HG03159 (cell line): Measurements from ENCODE around the gene FTHL17.
A peak's percentile ranks its signal among the peaks of the same experiment; 100 is the strongest.

Experiments
- ATAC-seq: cut with Tn5 transposase; IDR thresholded peaks from one replicate; pipeline ENCODE4 v1.9.1; 2021; ENCODE audit warnings: mild to moderate bottlenecking, moderate library complexity; ENCODE audit not compliant: unreplicated experiment

Gene FTHL17

DNA sequence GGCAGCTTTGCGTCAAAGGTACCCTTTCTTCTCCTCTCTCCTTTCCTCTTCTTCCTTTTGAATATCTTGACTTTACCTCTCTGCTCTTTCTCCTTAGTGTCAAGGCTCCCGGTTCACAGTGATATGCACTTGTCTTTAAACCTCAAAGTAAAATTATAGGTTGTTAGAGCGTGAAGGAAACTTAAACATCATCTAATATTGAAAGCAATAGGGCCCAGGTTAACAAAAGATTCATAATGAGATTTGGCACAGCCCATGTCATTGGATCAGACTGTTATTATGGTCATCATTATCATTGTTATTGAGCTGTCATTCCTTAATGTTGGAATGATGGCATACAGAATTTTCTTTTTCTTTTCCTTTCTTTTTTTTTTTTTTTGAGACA lies 32.5 kb downstream of the FTHL17 start:
- ATAC-seq = peak; percentile 8

DNA sequence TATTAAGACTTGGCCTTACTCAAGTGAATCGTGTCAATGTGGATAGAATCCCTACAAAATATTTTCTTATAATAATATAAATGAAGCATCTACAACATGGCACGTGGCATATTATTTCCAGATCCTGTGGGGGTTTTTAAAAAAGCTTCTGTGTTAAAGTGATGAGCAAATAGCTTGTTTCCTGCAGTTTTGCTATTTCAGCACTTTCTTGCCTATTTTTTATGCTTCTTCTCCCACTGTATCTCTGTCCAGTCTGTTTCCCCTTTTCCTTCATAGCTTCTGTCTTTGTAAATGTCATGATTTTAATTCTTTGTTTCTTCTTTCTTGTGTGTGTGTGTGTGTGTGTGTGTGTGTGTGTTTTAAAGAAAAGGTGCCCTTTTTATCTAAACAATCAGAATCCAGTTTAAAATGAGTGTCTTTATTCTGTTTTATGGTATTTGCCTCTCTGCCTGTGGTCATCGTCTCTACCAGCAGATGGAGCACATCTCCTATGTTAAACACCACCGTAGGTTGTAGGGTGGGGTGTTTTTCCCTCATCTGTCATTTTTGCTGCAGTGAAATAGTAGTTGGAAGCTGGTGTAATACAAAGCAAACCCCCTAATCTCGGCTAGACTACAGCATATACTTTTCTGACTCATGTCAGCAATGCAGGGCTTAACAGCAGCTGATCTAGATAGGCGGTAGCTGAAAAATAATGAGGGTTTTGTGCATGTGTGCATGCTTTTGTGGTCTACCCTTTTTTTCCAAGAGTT lies 33.1 kb downstream of the FTHL17 start:
- peak; percentile 67 for ATAC-seq

DNA sequence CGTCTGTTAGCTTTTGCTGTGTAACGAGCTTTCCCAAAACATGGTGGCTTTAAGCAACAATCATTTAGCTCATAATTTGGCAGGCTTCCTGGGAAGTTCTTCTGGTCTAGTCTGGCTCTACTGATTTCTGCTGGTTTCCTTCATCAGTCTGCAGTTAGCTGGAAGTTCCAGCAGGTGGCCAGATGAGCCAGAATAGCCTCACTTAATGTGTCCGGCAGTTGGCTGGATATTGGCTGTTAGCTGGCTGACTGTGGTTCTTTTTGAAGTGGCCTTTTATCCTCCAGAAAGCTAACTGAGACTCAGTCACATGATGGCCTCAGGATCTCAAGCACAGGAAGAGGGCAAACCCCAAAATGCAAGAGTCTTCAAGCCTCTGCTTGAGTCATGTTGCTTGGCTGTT lies 34.9 kb downstream of the FTHL17 start:
- peak; percentile 79 for ATAC-seq

DNA sequence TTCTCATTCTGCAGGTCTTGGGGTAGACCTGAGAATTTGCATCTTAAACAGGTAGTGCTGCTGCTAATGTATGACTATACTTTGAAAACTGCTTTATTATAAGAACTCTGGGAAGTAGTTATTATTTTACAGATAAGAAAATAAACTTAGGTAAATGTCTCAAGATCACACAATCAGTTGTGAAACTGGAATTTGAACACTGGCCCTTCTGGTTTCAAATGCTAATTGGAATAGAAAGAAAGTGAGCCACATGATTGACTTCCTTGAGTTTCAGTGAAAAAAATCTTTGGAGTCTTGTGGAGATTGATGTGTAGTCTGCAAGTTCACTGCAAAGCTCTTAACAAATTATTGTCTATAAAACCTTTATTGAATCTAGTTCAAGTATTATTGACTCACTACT lies 44.5 kb downstream of the FTHL17 start:
- no peak for ATAC-seq

DNA sequence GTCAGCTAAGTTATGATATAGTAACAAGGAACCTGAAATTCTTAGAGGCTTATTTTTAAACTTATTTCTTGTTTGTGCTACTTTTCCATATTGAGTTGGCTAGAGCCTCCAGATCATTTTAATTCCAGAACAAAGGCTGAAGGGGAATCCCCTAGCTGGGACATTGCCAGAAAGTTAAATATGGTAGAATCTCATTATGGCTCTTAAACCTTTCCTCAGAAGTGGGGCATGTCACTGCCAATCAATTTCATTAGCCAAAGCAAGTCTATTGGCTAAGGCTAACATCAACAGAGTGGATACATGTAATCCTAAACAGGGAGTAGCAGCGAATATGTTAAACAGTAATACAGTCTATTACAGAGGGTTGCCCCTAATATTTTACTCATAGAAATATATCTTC lies 47.0 kb downstream of the FTHL17 start:
- no peak for ATAC-seq

GRCh38 chrX:31021537-31021936 lies 50.3 kb downstream of the FTHL17 start:
- ATAC-seq = no peak
